Nucleus accumbens (tissue), 56 donors: ENCODE measurements around the gene SUPT3H.

Experiments
- DNase-seq, 56 donors: peaks; one replicate each; lab custom pipeline; 2025; lab: John Stamatoyannopoulos, UW

The SUPT3H gene

DNA sequence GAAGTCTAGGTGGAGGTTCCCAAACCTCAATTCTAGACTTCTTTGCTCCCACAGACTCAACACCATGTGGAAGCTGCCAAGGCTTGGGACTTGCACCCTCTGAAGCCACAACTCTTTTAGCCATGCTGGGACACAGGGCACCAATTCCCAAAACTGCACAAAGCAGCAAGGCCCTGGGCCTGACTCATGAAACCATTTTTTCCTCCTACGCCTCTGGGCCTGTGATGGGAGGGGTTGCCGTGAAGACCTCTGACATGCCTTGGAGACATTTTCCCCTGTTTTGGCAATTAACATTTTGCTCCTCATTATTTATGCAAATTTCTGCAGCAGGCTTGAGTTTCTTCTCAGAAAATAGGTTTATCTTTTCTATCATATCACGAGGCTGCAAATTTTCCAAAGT is 405.0 kb downstream of the SUPT3H start:
- no peak for DNase-seq

DNA sequence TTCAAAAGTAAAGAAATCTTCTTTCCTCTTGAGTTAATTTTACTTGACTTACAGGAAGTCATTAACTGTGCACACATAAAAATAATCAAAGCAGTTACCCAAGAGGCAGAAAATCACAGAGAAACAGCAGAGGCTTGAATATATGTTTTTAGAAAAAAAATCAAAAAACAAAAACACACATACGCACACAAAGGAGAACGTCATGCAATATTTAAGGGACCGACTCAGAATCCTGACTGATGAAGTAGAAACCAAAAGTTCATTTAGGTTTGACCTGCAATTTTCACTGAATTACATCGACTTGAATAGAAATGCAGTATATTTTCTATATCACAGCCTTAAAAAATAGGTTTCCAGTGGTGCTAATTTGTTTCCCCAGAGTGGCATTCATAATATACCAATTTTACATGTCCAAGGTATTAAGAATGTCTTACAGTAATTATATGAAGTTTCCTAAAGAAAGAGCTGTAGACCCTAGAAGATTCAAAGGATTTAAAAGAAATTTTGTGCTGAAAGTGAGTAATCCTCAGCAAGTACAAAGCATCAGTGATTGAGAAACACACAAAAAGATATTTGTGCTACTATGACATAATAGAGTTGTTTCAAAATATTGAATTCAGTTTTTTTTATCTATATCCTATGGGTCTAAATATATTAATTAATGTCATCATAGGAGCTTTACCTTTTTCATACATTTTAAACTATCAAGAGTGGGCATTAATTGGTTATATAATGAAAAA is 408.1 kb downstream of the SUPT3H start:
- DNase-seq: no peak

DNA sequence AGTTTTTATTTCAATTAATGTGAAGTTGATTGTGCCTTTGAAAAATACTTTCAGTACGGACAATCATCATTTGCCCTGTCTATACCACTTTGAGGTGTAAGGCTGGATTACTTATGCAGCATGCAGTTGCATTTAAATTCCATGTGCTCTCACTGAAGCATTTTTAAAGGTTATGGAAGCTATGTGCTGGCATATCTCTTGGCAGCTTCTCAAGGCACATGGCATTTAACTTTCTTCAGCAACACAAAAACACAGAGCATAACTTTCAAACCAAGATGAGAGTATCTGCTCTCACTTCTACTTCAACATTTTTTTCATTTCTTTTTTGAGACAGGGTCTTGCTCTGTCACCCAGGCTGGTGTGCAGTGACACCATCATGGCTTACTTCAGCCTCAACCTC is 410.3 kb downstream of the SUPT3H start:
- DNase-seq: no peak

DNA sequence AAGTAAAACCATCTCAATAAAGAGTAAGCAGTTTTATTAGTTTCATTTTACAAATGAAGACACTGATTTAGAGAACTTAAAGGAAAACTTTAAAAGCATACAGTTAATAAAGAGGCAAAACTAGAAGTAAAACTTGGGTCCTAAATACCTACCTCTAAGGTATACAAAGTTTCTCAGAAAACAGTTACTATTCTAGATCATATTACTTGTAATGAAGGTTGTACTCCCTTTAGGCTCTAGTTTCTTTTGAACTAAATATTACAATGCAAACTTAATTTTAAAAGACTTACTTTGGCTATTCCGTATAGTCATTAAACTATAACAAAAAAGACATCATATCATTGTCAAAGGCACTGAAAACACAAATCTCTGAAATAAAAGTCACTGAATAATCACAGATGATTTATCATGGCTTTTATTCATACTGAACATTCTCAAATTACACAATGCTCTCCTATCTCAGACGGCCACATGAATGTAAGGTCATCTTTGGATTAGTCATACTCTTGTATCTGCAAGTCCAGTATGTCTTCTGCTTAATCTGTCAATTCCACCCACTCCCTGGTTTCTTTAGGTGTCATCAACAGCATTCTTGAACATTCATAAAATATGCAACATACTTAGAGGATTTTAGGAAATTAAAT is 411.2 kb downstream of the SUPT3H start:
- no peak for DNase-seq

DNA sequence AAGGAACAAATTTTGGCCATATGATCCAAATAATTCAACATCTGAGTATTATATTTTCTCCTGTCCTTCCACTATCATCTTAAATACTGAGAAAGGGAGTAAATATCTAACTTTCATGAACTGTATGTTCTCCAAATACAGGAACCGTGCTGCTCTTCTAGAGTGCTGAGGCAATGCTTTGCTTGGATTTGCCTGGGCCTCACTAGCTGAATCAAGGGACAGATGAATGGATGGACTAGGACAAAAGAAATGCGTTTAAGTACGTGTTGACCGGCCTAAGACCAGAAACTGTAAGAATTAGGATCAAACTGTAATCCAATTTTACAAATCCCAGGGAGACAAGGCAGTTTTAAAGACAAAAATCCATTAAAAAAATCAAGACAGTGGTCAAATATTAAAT is 412.0 kb downstream of the SUPT3H start:
- DNase-seq: no peak

DNA sequence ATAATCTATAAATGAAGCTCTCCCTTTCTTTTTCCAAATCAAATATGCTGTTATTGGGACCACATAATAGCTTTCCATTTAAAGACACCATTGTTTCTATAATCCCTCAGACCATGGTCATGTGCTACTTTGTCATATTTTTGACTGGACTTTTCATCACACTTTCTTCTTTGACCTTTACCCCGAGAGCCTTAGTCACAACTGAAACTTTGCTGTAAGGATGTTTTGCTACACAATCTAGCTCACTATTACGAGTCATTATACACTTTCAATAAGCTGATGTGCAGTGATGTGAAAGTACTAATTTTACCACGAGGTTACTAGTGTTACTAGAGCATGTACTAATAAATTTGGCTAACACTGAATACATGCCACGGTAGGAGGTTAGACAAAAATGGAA is 416.8 kb downstream of the SUPT3H start:
- no peak for DNase-seq

DNA sequence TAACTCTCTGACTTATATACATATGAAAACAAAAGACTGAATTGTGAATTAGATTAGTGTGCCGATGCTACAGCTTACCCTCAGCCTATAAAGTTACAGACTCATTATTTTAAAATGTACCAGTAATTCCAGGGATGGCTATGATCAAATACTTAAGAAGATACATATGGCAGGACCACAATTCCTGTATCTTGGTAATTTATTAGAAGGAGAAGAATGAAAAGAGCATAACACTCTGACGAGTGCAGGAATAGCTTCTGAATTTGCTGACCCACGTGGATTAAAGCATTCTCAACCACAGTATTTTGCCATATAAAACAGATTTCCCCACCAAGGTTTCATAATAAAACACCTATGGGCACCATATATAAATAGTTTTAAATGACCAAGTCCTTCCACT is 418.1 kb downstream of the SUPT3H start:
- no peak for DNase-seq

DNA sequence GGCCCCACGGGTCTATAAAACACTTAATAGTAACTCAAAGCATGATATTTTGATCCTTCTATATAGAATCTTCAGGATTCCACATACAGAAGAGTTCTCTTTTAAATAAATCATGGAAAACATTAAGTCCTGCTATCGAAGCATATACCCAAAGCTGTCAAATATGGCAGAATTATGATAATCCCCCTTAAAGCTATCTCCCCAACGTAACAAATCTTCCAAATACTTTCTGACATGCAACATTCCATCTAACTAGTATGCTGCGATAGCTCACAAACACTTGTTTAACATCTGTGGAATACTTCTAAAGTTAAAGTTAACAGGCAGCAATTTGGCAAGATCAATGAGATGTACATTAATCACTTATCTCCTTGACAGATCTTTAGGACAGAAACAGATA is 420.6 kb downstream of the SUPT3H start:
- no peak for DNase-seq

DNA sequence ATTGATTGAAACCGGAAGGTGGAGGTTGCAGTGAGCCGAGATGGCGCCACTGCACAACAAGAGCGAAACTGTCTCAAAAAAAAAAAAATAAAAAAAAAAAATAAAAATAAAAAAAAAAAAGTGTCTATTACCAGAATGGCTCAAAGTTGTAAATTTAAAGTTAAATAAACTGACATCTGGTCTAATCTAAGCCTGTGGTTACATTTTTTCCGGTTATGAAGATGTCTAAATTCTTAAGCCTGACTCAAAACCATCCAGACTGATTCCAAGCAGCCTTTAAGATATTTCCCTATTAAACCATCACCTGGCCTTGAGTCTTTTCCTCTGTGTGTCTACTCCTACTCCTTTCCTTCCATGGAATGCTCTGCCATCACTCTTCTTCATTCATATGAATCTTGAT is 421.3 kb downstream of the SUPT3H start:
- DNase-seq: no peak

DNA sequence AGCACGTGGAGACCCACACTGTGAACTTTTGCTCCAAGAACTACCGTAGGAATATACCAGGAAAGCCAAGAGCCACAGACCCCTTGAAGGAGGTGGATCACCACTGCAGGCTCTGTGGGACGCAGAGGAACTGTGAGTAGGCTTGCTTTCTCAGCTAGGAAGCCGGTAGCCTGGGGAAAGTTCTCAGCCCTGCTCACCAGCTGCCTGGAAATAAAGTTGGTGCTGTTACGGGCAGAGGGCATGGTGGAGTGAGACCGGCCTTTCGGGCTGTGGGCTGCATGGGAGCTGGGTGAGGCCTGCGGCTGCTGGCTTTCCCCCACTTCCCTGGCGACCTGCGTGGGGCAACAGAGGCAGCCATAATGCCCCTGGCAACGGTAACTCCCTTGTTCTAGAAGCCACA is 422.6 kb downstream of the SUPT3H start:
- no peak for DNase-seq

DNA sequence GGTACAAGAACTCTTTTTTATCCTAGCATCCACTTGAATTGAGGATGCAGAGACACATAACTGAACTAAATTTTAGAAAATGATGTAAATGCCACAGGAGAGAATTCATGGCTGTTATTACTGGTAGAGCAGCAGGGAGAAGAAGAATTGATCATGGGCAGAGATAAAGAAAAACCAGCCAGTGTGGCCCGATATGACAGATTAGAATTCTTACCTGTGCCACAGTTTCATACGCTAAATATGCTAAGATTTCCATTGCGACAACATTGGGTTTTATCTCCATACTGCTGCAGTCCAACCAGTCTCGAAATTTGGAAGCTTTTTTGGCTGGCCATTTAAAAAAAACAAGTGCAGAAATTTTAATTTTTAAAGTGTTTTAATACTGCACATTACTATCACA is 423.5 kb downstream of the SUPT3H start:
- DNase-seq: no peak

DNA sequence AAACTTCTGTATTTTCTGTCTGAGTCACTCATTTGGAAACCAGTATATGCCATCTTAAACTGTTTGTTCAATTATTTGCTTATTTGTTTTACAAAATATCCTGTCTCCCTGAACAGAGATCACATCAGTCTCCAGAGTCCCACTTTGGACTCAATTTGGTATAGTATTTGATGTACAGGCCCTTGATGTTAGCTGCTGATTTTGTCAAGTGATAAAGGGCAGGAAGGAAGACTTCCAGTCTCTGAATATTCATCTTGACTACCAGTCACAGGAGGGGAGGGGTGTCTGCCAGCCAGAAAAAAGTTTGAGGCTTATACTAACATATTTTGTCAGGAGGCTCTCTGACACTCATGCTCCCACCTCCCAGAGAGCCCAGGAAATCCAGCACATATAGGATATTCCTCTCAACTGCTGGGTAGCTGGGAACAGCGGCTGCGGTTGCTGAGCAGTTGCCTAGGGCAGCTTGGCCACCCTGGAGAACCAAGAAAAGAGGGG is 426.4 kb downstream of the SUPT3H start:
- DNase-seq: peak in 3 of 56 donors; percentile 1 to 4 (median 2)

DNA sequence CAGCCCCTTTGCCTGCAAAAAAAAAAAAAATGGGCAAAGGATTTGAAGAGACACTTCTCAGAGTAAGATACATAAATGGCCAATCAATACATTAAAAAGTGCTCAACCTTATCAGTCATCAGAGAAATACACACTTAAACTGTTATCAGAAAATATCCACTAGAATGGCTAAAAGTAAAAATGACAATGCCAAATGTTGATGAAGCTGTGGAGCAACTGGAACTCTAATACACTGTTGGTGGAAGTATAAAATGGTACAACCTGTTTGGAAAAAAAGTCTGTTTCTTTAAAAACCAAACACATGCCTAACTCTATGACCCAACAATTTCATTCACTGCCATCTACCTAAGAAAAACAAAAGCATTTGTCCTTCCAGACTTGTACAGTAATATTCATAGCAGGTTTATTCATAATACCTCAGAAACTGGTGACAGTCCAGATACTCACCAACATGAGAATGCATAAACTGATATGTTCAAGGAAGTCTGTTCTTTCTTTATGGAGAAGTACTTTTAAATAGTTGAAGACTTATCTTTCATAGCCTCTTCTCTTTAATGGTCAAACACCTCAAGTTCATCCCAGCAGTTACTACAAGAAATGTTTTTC is 428.0 kb downstream of the SUPT3H start:
- no peak for DNase-seq

DNA sequence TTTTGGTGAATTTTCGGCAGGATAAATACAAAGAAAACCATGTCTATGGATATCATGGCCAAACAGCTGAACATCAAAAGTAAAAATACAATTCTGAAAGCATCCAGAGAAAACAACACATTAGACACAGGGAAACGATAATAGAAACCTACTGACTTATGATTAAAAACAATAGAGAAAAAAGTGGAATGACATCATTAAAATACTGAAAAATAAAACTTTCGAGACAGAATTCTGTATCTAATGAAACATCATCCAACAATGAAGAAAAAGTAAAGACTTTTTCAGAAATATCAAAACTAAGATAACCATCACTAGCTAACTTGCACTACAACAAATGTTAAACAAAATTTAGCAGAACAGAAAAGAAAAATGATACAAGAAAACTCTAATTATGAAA is 434.2 kb downstream of the SUPT3H start:
- DNase-seq: no peak

DNA sequence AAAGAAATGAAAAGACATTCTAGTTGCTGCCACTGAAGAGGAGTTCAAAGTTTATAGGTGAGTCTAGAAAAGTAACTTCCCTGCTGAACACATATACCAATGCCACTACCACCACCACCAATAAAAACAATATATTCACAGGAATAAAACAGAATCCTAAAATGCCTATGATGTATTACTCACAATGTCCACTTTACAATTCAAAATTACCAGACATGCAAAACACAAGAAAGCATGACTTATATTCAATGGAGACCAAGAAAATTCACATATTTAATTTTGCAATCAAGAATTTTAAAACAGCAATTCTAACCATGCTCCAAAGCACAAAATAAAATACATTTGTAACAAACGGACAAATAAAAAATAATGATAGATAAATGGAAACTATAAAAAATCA is 434.9 kb downstream of the SUPT3H start:
- no peak for DNase-seq

DNA sequence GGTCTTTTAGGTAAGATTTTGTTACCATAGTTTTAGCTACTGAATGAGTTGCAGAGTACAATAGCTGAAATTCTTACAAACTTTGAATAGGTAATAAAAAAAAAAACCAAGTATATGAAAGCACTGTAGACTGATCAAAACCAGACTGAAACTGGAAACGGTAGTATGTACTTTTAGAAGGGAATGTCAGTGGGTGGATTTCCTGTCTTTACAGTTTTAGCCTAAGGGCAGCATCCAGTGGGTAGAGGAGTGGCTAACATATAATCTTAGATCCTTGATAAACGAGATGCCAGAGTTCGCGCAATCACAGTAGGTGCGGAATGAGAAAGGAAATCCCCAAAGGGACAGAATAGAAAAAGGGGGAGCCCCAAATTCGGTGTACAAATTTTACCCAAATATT is 435.5 kb downstream of the SUPT3H start:
- no peak for DNase-seq

DNA sequence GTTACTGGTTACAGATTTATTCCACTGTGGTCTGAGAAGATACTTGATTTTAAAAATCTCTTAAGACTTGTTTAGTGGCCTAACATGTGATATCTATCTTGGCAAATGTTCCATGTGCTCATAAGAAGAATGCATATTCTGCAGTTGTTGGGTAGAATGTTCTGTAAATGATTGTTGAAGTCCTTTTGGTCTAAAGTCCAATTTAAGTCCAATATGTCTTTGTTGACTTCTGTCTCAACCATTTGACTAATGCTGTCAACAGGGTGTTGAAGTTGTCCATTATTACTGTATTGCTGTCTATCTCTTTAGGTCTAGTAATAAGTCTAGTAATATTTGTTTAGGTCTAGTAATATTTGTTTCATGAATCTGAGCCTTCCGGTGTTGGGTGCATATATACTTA is 437.4 kb downstream of the SUPT3H start:
- DNase-seq: no peak

DNA sequence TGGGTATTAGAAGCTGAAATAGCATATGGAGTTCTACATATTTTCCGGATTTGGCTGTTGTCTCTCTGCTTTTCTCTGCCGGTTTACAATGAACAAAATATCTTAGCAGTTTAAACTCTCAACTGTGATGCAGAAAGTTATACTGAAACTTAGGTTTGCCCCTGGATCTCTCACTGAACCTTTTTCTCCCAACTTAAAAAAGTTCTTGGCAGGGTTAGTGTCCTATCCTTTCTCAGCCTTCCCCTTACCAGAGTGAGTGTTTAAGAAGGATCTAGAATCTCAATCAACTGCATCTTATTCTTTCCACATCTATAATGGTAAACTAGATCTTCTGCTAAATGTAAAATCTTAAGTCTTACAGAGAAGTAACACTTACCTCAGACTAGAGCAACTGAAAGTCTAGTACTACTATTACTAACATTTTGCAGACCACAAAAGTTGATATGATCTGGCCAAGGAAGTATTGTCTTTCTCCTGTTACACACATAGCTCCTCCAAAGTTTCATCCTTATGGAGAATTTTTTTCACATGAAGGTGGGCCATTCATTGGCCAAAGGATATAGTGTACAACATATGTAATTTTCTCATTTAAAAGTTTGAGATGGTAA is 441.9 kb downstream of the SUPT3H start:
- DNase-seq: no peak

DNA sequence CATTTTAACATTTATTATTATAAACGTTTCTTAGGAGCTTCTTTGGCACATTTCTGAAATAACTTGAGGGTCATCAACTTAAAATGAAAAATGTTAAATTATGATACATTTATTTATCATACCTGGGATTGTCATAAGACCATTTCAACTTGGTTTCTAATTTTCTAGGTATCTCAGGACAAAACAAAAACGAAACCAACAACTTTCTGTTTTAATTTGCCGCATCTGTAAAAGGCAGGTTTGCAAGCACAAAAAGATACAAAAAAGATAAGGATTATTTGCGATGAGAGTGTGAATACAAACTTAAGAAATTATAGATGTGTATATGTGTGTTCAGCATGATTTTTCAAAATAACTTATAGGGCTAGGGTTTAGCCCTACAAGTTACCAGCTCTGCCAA is 444.6 kb downstream of the SUPT3H start:
- no peak for DNase-seq

DNA sequence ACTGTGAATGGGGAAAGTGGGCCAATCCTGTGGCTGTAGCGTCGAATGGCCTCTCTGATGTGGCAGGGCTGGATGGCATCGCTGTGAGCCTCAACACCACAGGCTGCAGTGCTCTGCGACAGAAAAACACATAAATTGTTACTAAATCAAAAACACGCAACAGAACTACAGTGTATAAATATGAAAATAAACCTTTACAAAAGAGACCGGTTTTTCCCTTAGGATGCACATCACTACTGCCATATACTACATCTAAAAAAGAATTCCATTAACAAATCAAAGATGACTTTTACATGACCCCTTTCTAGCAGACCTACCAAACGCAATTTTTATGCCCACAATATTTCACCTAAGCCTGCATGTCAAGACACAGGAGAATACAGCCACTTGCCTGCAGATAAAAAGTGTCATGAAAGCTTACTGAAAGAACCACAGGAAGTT is 445.1 kb downstream of the SUPT3H start:
- DNase-seq: no peak

DNA sequence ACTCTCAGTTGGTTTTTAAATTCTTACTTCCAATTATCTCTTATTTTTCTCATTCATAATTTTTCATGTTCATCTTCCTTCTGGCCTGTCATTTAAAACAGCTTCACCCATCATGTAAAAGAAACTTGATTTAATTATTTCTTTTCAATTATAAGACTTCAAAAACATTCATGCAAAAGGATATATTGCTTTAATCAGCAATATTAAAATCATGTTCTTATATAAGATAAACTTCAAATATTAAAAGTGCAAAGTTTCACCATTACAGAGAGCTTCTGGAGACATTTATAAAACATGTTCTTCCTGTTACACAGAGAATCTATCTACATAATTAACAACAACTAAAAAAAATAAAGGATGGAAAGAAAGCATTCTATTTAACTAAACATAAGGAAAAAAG is 446.3 kb downstream of the SUPT3H start:
- DNase-seq: no peak
